ENCODE measurements around the gene BBOX1.
"Not testable (repeated sequence)": the region's sequence is repeated elsewhere in the genome, so short reads cannot be mapped to it uniquely, and the experiment has no call there.

The BBOX1 gene

GRCh38 chr11:27148506-27148905 lies 107.9 kb downstream of the BBOX1 start:
- DNase-seq: no peak
- TF ChIP-seq POLR2A (IDR thresholded peaks at IDR 0.05; ENCODE audit: low read length): no peak
- no peak for TF ChIP-seq GATA1 (IDR thresholded peaks at IDR 0.05; ENCODE audit: low read depth, low read length)

GRCh38 chr11:27150098-27150497 lies 109.5 kb downstream of the BBOX1 start:
- TF ChIP-seq POLR2A (IDR thresholded peaks at IDR 0.05; ENCODE audit: low read length) (no peak), GATA1 (IDR thresholded peaks at IDR 0.05; ENCODE audit: low read depth, low read length) (no peak)
- DNase-seq: no peak

GRCh38 chr11:27153136-27153535 lies 112.5 kb downstream of the BBOX1 start:
- TF ChIP-seq POLR2A (IDR thresholded peaks at IDR 0.05; ENCODE audit: low read length) (no peak), GATA1 (IDR thresholded peaks at IDR 0.05; ENCODE audit: low read depth, low read length) (no peak)
- DNase-seq: no peak

- peak; percentile 19 to 43 for DNase-seq
- TF ChIP-seq POLR2A (IDR thresholded peaks at IDR 0.05; ENCODE audit: low read length) (no peak), GATA1 (IDR thresholded peaks at IDR 0.05; ENCODE audit: low read depth, low read length) (no peak)
Measured at GRCh38 chr11:27158456-27159334, 118.1 kb downstream of the BBOX1 start.

GRCh38 chr11:27159335-27159679 lies 118.7 kb downstream of the BBOX1 start:
- TF ChIP-seq GATA1 (IDR thresholded peaks at IDR 0.05; ENCODE audit: low read depth, low read length) (no peak), POLR2A (IDR thresholded peaks at IDR 0.05; ENCODE audit: low read length) (no peak)

GRCh38 chr11:27161071-27161470 lies 120.5 kb downstream of the BBOX1 start:
- DNase-seq: no peak
- TF ChIP-seq GATA1 (IDR thresholded peaks at IDR 0.05; ENCODE audit: low read depth, low read length) (no peak), POLR2A (IDR thresholded peaks at IDR 0.05; ENCODE audit: low read length) (no peak)

More at GRCh38 chr11:27159335-27159679, 118.7 kb downstream of the BBOX1 start:
- DNase-seq: no peak

GRCh38 chr11:27162237-27162636 lies 121.6 kb downstream of the BBOX1 start:
- DNase-seq: no peak
- TF ChIP-seq POLR2A (IDR thresholded peaks at IDR 0.05; ENCODE audit: low read length) (no peak), GATA1 (IDR thresholded peaks at IDR 0.05; ENCODE audit: low read depth, low read length) (no peak)

GRCh38 chr11:27166130-27166529 lies 125.5 kb downstream of the BBOX1 start:
- DNase-seq: no peak
- TF ChIP-seq POLR2A (IDR thresholded peaks at IDR 0.05; ENCODE audit: low read length): no peak
- no peak for TF ChIP-seq GATA1 (IDR thresholded peaks at IDR 0.05; ENCODE audit: low read depth, low read length)

- no peak for DNase-seq
- TF ChIP-seq GATA1 (IDR thresholded peaks at IDR 0.05; ENCODE audit: low read depth, low read length): no peak
- no peak for TF ChIP-seq POLR2A (IDR thresholded peaks at IDR 0.05; ENCODE audit: low read length)
Measured at GRCh38 chr11:27171376-27171958, 130.9 kb downstream of the BBOX1 start.

GRCh38 chr11:27173545-27173944 lies 132.9 kb downstream of the BBOX1 start:
- no peak for DNase-seq
- TF ChIP-seq GATA1 (IDR thresholded peaks at IDR 0.05; ENCODE audit: low read depth, low read length) (no peak), POLR2A (IDR thresholded peaks at IDR 0.05; ENCODE audit: low read length) (no peak)

GRCh38 chr11:27174021-27174420 lies 133.4 kb downstream of the BBOX1 start:
- DNase-seq: no peak
- TF ChIP-seq POLR2A (IDR thresholded peaks at IDR 0.05; ENCODE audit: low read length): no peak
- TF ChIP-seq GATA1 (IDR thresholded peaks at IDR 0.05; ENCODE audit: low read depth, low read length): no peak

GRCh38 chr11:27174672-27175210 lies 134.1 kb downstream of the BBOX1 start:
- TF ChIP-seq POLR2A (IDR thresholded peaks at IDR 0.05; ENCODE audit: low read length) (no peak), GATA1 (IDR thresholded peaks at IDR 0.05; ENCODE audit: low read depth, low read length) (no peak)

GRCh38 chr11:27175562-27175961 lies 134.9 kb downstream of the BBOX1 start:
- not testable (repeated sequence) for DNase-seq

More at GRCh38 chr11:27174672-27175210, 134.1 kb downstream of the BBOX1 start:
- no peak for DNase-seq
